Measurements from ENCODE around the gene NKAIN2.
"Not testable (repeated sequence)": the region's sequence is repeated elsewhere in the genome, so short reads cannot be mapped to it uniquely, and the experiment has no call there.

Gene NKAIN2

GRCh38 chr6:123897965-123898364 lies 94.3 kb downstream of the NKAIN2 start:
- DNase-seq: no peak

- DNase-seq: no peak
Observed at GRCh38 chr6:123898665-123899064, 95.0 kb downstream of the NKAIN2 start.

GRCh38 chr6:123899745-123900144 lies 96.1 kb downstream of the NKAIN2 start:
- DNase-seq: no peak

GRCh38 chr6:123901436-123901835 lies 97.8 kb downstream of the NKAIN2 start:
- no peak for DNase-seq

- DNase-seq: no peak
Observed at GRCh38 chr6:123902738-123903313, 99.2 kb downstream of the NKAIN2 start.

GRCh38 chr6:123904228-123904627 lies 100.6 kb downstream of the NKAIN2 start:
- no peak for DNase-seq

- DNase-seq: no peak
Observed at GRCh38 chr6:123908797-123909196, 105.1 kb downstream of the NKAIN2 start.

- no peak for DNase-seq
Observed at GRCh38 chr6:123909989-123910388, 106.3 kb downstream of the NKAIN2 start.

- no peak for DNase-seq
Observed at GRCh38 chr6:123913863-123914262, 110.2 kb downstream of the NKAIN2 start.

GRCh38 chr6:123923379-123923778 lies 119.7 kb downstream of the NKAIN2 start:
- not testable (repeated sequence) for DNase-seq

- no peak for DNase-seq
Observed at GRCh38 chr6:123925350-123925749, 121.7 kb downstream of the NKAIN2 start.

- DNase-seq: no peak
Observed at GRCh38 chr6:123925842-123926399, 122.3 kb downstream of the NKAIN2 start.

GRCh38 chr6:123928529-123928928 lies 124.9 kb downstream of the NKAIN2 start:
- no peak for DNase-seq

- DNase-seq: no peak
Observed at GRCh38 chr6:123931928-123932327, 128.3 kb downstream of the NKAIN2 start.

GRCh38 chr6:123940551-123940950 lies 136.9 kb downstream of the NKAIN2 start:
- DNase-seq: no peak

- no peak for DNase-seq
Observed at GRCh38 chr6:123941855-123942254, 138.2 kb downstream of the NKAIN2 start.

GRCh38 chr6:123945386-123945785 lies 141.7 kb downstream of the NKAIN2 start:
- no peak for DNase-seq

- DNase-seq: no peak
Observed at GRCh38 chr6:123953920-123954319, 150.3 kb downstream of the NKAIN2 start.

GRCh38 chr6:123956492-123957139 lies 153.0 kb downstream of the NKAIN2 start:
- no peak for DNase-seq

GRCh38 chr6:123962508-123962907 lies 158.8 kb downstream of the NKAIN2 start:
- DNase-seq: no peak

GRCh38 chr6:123965894-123966293 lies 162.2 kb downstream of the NKAIN2 start:
- DNase-seq: no peak

- no peak for DNase-seq
Observed at GRCh38 chr6:123966618-123967017, 163.0 kb downstream of the NKAIN2 start.

- no peak for DNase-seq
Observed at GRCh38 chr6:123967905-123968304, 164.2 kb downstream of the NKAIN2 start.

- no peak for DNase-seq
Observed at GRCh38 chr6:123972600-123973294, 169.1 kb downstream of the NKAIN2 start.

Measured in CD4-positive, alpha-beta T cell treated with Interleukin-12 subunit alpha and Interleukin-12 subunit beta, for 1 hour (primary cell).